ENCODE results near the gene CHTOP.
"Not testable (repeated sequence)": the region's sequence is repeated elsewhere in the genome, so short reads cannot be mapped to it uniquely, and the experiment has no call there.

The CHTOP gene

DNA sequence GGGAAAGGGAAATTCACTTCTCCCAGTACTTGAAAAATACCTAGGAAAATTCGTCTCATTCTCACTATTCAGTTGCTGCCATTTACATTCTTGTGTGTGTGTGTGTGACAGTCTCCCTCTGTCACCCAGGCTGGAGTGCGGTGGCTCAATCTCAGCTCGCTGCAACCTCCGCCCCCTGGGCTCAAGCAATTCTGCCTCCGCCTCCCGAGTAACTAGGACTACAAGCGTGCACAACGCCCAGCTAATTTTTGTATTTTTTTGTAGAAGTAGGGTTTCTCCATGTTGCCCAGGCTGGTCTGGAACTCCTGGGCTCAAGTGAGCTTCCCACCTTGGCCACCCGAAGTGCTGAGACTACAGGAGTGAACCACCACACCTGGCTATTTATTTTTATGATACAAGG, 25.8 kb downstream of the CHTOP start:
- no peak for DNase-seq (ENCODE audit: low read depth)

DNA sequence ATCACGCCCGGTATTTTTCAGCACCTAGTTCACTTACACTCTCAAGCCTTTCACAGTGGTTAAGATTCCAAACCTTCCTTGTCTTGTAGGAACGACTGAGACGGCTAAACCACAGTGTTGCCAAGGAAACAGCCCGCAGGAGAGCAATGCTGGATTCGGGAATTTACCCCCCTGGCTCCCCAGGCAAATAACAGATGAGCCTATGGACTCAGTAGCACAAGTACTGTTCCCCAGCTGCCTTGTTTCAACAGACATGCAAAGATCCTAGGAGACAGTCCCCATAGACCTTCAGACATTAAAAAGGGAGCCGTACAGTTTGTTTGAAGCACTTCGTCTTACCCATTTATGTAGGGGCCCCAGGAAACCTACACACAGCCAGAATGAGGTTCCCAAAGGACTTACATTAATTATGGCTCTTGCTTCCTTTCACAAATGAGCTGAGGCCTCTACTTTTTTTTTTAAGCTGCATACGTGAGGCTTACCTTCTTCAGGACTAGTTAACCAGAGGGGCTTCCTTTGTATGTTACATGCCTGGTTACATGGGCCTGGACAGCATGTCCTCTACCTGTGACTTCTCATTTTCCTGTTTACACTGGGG, 27.3 kb downstream of the CHTOP start:
- no peak for DNase-seq (ENCODE audit: low read depth)

DNA sequence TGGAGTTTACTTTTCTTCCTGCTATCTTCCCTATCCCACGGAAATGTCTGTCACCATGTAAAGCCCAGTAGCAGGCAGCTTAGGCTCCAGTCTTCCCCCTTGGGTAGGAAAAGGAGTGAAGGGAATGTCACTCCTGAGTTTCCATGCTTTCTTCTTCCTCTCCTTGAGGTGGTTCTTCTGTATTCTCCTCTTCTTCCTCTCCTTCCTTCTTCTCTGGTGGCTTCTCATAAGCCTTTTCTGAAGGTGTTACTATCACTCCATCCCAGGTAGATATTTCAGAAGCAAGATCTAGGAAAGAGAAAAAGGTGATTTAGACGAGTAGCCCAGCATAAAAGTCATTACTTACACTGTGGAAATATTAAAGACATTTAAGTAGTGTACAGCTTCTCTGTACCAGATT, 28.4 kb downstream of the CHTOP start:
- no peak for DNase-seq (ENCODE audit: low read depth)

DNA sequence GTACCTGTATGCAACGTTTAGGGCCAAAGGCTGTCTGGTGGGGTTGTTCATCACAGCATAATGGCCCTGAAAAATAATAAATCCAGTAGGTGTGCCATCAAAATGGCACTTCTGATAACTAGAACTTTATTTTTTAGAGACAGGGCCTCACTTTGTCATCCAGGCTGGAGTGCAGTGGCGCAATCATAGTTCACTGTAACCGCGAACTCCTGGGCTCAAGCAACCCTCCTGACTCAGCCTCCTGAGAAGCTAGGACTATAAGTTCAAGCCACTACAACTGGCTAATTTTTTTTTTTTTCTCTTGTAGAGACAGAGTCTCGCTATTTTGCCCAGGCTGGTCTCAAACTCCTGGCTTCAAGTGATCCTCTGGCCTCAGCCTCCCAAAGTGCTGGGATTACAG, 29.3 kb downstream of the CHTOP start:
- DNase-seq (ENCODE audit: low read depth) = peak; percentile 71

DNA sequence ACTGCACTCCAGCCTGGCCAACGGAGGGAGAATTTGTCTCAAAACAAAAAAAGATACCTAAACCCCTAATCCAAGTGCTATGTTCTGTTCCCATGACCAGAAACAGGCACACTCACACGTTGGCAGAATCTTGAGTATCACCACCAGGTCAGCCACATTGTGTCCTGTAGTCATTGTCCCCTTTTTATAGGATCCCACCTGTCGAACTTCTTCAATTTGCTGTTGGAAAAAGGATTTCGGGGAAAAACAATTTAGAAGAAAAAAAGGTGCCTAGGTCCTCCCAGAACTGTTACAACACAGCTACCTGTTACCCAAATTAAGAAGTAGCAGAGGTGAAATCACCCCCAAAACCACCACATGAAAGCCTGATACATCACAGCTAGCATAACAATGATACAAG, 33.6 kb downstream of the CHTOP start:
- DNase-seq (ENCODE audit: low read depth) = no peak

GRCh38 chr1:153668672-153669071, 34.8 kb downstream of the CHTOP start:
- not testable (repeated sequence) for DNase-seq (ENCODE audit: low read depth)

GRCh38 chr1:153669606-153670005, 35.7 kb downstream of the CHTOP start:
- no peak for DNase-seq (ENCODE audit: low read depth)

DNA sequence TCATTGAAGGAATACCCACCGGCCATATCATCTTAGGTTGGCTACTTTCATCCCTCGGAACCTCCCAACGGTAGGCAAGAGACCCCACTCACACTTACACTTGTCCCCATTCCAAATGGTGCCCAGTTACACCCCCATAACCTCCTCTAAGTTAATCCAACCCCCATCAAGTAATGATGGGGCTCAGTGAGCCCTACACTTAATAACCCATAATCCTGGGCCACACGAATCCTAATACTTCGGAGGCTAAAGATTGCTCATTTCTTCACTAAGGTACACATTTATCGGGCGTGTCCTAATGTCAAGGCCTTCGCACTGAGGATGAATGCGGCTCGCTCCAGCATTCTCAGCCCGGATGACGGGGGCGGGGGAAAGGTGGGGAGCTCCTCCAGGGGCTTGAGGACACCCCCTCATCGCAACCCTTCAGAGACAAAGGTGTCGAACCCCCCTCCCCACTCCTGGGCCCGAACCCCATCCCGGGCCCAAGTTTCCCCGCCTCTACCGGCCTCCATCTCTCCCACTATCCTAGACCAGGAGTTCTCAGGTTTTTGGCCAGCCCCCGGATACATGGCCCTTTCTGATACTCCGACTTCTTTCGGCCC, 36.5 kb downstream of the CHTOP start:
- DNase-seq (ENCODE audit: low read depth) = peak; percentile 33

DNA sequence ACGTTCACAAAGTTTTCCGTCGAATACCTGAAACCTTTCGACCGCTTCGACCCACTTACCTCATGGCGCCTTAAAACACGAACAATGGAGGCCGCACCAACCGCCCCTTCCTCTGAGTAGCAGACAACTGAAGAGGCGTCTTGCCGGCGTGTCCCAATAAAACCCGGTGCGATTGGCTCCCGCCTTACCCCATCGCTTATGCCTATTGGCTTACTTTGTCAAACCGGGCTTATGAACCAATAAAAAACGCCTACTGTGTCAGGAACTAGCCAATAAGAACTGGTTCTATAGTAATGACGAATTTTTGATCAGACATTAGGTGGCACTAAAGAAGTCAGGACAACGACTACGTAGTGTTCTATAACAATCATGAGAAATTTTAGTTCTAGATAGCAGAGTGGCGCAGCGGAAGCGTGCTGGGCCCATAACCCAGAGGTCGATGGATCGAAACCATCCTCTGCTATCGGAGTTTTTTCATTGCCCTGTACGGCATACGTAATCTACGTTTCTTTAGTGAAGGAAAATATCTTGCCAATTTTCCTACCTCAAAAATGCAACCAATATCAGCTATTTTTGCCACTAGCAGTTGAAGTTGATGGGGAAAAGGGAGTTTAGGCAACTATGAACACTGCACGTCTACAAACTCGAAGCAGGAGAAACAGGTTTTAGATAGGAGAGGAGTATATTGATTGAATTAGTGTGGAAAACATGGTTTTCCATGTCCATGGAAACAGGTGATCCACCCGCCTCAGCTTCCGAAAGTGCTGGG, 37.2 kb downstream of the CHTOP start, which contains the start of gene ILF2:
Gene ILF2 (minus strand): TSS at position 135 of the 769 bp plus-strand sequence. CDS start 71 bp downstream, at position 64.
- peak; percentile 100 for DNase-seq (ENCODE audit: low read depth)

DNA sequence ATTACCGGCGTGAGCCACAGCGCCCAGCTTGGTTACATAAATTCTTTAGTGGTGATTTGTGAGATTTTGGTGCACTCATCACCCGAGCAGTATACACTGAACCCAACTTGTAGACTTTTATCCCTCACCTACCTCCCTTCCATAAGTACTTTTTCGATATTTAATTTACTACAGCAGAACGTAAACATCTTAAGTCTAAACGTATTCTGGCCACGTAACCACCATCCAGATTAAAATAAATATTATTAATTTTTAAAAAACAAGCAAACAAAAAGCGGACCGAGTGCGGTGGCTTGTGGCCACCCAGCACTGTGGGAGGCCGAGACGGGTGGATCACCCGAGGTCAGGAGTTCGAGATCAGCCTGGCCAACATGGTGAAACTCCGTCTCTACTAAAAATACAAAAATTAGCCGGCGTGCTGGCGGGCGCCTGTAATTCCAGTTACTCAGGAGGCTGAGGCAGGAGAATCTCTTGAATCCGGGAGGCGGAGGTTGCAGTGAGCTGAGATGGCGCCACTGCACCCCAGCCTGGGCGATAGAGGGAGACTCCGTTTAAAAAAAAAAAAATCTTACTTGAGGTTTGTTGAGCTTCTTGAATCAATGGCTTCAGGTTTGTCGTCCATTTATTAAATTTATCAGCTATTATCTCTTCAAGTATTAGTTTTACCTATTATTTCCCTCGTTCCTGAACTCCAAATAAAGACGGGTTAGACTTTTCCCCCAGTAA, 37.9 kb downstream of the CHTOP start:
- DNase-seq (ENCODE audit: low read depth) = peak; percentile 85

DNA sequence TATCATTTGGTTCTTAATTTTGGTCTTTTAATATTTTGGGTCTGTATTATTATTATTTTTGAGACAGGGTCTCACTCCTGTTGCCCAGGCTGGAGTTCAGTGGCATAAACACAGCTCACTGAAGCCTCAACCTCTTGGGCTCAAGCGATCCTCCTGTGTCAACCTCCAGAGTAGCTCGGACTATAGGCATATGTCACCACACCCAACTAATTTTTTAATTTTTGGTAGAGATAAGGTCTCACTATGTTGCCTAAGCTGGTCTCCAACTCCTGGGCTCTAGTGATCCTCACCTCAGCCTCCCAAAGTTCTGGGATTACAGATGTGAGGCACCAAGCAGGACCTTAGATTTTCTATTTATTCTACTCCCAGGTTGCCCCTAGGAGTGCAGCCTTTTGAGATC, 39.6 kb downstream of the CHTOP start:
- no peak for DNase-seq (ENCODE audit: low read depth)

DNA sequence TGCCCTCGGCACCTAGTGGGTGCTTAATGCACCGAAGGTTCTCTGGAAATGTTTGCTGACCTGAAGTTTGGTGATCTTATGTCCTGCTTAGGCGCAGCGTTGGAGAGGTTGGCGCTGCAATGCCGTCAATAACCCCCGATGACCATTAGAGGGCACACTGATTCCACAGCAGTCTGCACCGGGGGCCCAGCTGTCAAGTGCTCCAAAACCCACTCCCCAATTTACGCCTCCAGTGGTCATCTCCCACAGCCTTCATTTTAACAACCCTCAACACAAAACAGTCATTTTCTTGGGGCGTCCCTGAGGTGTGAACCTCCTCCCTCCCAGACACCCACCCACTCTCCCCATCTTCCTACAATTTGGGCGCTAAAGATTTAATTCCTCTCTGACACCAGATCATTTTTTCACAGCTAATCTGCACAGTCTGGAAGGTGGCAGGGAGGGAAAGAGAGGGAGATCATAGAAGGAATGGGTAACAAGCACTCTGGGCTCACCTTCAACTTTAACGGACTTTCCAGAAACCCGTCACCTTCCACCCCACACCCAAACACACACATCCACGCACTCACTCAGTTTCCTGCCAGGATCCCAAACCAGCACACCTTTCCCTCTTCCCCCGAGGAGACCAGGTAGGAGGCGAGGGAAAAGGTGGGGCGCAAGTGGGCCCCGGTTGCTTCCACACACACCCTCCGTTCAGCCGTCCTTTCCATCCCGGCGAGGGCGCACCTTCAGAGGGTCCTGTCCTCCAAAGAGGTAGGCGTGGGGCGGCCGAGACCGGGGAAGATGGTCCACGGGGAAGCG, 44.1 kb downstream of the CHTOP start:
- peak; percentile 61 for DNase-seq (ENCODE audit: low read depth)

DNA sequence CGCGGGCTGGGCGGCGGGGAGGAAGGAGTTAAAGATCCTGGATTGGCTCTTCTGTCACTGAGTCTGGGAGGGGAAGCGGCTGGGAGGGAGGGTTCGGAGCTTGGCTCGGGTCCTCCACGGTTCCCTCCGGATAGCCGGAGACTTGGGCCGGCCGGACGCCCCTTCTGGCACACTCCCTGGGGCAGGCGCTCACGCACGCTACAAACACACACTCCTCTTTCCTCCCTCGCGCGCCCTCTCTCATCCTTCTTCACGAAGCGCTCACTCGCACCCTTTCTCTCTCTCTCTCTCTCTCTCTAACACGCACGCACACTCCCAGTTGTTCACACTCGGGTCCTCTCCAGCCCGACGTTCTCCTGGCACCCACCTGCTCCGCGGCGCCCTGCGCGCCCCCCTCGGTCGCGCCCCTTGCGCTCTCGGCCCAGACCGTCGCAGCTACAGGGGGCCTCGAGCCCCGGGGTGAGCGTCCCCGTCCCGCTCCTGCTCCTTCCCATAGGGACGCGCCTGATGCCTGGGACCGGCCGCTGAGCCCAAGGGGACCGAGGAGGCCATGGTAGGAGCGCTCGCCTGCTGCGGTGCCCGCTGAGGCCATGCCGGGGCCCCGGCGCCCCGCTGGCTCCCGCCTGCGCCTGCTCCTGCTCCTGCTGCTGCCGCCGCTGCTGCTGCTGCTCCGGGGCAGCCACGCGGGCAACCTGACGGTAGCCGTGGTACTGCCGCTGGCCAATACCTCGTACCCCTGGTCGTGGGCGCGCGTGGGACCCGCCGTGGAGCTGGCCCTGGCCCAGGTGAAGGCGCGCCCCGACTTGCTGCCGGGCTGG, 44.9 kb downstream of the CHTOP start, which contains the start of gene NPR1:
Gene NPR1 (plus strand): TSS at position 170 of the 818 bp plus-strand sequence. CDS start 421 bp downstream, at position 591.
- DNase-seq (ENCODE audit: low read depth) = peak; percentile 52

DNA sequence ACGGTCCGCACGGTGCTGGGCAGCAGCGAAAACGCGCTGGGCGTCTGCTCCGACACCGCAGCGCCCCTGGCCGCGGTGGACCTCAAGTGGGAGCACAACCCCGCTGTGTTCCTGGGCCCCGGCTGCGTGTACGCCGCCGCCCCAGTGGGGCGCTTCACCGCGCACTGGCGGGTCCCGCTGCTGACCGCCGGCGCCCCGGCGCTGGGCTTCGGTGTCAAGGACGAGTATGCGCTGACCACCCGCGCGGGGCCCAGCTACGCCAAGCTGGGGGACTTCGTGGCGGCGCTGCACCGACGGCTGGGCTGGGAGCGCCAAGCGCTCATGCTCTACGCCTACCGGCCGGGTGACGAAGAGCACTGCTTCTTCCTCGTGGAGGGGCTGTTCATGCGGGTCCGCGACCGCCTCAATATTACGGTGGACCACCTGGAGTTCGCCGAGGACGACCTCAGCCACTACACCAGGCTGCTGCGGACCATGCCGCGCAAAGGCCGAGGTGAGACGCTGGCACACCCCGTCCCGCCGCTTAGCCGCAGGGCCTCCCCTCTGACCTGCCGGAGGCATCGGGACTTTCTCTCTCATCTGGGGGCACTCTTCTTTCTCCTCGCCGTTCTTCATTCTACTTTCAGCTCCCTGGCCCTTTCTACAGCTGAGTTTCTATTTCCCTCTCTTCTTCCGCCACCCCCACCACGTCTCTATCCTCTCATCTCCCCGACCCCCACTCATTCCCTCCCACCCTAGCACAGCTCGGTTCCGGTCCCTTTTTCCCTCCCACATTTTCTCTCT, 45.7 kb downstream of the CHTOP start:
- peak; percentile 30 for DNase-seq (ENCODE audit: low read depth)

GRCh38 chr1:153680120-153680403, 46.2 kb downstream of the CHTOP start:
- no peak for DNase-seq (ENCODE audit: low read depth)

DNA sequence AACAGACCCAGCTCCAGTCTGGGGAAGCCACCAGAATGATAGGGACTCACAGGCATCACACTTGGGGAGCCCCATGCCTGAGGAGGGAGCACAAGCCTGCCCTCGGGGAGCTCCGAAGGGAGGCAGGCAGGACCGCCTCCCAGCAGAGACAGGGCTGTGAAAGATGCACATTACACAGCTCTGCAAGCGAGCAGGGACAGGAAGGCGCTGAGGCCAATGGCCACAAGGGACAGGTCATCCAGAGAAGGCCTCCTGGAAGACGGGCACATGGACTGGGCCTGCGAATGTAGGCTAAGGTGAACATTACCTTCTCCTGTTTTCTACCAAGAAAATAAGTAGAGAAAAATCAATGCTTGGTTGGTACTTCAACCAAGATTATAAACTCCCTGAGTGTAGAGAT, 48.9 kb downstream of the CHTOP start:
- DNase-seq (ENCODE audit: low read depth) = no peak

DNA sequence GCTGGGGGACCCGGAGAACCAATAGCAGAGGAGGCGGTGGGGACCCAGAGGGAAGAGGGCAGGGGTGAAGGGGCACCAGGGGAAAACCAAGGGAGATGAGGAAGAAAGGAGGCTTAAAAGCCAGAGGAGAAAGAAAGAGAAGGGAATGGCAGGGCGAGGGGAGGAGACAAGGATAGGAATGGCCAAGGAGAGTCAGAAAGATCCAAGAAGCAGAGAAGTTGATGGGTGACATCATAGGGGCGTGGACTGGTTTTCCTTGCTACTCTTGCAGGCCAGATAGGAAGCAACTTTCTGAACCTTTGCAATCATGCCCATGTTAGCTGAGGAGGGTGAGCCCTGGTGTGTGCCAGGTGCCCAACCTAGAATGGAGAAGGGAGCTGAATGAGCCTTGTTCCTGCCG, 50.0 kb downstream of the CHTOP start:
- DNase-seq (ENCODE audit: low read depth) = peak; percentile 49

DNA sequence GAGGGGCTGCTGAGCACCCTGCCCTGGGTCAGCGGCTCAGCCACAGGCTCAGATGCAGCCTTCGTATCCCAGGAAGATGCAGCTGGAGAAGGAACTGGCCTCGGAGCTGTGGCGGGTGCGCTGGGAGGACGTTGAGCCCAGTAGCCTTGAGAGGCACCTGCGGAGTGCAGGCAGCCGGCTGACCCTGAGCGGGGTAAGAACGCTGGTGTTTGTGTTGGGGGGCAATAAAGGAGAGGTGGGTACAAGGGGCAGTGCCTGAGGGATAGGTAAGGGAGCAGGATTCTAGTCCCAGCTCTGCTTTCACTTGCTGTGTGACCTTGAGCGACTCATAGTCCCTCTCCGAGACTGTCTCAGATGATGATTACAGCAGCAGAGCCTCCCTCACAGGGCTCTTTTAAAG, 51.0 kb downstream of the CHTOP start:
- no peak for DNase-seq (ENCODE audit: low read depth)

DNA sequence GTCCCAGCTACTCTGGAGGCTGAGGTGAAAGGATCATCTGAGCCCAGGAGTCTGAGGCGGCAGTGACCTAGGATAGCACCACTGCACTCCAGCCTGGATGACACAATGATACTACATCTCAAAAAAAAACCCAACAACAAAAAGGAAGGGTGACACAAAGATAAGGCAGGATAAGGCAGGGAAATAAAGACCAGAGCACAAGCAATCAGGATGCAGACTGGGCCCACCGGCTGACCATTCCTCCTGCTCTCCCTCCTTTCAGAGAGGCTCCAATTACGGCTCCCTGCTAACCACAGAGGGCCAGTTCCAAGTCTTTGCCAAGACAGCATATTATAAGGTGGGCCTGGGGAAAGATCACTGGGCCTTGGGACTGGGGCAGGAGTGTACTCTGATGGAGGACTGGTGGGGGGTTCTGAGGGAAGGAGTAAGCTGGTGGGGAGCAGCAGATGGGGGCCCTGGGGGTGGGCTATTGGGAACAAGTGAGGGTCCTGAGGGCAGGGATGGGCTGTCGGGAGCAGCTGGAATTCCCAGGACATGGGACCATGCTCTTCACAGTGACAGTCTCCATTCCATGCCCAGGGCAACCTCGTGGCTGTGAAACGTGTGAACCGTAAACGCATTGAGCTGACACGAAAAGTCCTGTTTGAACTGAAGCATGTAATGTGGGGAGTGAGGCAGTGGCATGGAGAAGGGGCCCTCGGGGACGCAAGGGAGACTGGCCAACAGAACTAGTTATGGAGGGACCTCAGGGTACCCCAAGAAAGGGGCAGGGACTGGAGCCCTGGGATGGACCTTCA, 51.9 kb downstream of the CHTOP start:
- DNase-seq (ENCODE audit: low read depth) = no peak

All from ELR (cell line).